ENCODE measurements around the gene SCUBE1. TPM values are rescaled to one million over a fixed set of nuclear protein-coding genes. Genes with fewer than 3 reads are reported as not detected.

SCUBE1 gene
- total RNA-seq, 1 experiment from 2014 or later: not detected

DNA sequence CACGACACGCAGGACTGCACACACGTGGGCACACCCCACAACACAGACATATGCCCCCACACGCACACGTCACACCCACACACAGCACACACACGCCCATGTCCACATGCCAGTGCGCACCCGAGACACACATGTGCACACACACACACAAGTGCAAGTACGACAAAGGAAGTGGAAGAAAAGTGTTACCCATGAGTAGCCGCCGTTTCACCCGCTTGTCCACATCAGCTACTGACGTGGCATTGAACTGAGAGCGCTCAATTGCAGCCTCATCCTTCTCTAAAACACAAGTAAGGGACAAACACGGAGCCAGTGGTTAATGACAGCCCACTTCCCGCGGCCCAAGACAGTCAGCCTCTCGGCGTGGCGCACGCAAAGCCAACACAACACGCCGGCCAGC lies 87.9 kb downstream of the SCUBE1 start:
- H3K4me1 ChIP-seq (ENCODE audit: control insufficient read depth, insufficient read depth, low read length): no peaks in the 10 kb centered on the region
- TF ChIP-seq POLR2AphosphoS5 (IDR thresholded peaks at IDR 0.05; ENCODE audit: low read depth, low read length) (no peak), REST (IDR thresholded peaks at IDR 0.05; ENCODE audit: insufficient read depth in 1 of 2, low read depth in 2 of 2, low read length in 1 of 2) (no peak), SIN3A (IDR thresholded peaks at IDR 0.05; ENCODE audit: borderline replicate concordance, insufficient read depth, low read depth, low read length) (no peak), TCF7L2 (IDR thresholded peaks at IDR 0.05; ENCODE audit: low read depth, low read length) (no peak)
- TF ChIP-seq, protein P1, sequence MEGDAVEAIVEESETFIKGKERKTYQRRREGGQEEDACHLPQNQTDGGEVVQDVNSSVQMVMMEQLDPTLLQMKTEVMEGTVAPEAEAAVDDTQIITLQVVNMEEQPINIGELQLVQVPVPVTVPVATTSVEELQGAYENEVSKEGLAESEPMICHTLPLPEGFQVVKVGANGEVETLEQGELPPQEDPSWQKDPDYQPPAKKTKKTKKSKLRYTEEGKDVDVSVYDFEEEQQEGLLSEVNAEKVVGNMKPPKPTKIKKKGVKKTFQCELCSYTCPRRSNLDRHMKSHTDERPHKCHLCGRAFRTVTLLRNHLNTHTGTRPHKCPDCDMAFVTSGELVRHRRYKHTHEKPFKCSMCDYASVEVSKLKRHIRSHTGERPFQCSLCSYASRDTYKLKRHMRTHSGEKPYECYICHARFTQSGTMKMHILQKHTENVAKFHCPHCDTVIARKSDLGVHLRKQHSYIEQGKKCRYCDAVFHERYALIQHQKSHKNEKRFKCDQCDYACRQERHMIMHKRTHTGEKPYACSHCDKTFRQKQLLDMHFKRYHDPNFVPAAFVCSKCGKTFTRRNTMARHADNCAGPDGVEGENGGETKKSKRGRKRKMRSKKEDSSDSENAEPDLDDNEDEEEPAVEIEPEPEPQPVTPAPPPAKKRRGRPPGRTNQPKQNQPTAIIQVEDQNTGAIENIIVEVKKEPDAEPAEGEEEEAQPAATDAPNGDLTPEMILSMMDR (IDR thresholded peaks at IDR 0.05): no peak
- no peak for ATAC-seq
- CTCF ChIA-PET: interaction anchor here (1.4 kb wide), 1 partner anchor 91 kb away, joined by 4 read pairs; no protein-coding TSS in a partner anchor
- no peaks in the 10 kb centered on the region for H3K27me3 ChIP-seq (ENCODE audit: control insufficient read depth, insufficient read depth, low read length)
- in situ Hi-C loops (cut with HindIII; ENCODE audit: low pct_unique_long_range_greater_than_20kb, low sequenced_read_pairs): no loop called here
- no peaks in the 10 kb centered on the region for H3K36me3 ChIP-seq (ENCODE audit: control insufficient read depth, insufficient read depth, low read length)
- no peak overlapping the region for H3K4me3 ChIP-seq (ENCODE audit: low read depth in 2 of 2, low read length in 2 of 2)
- POLR2A ChIA-PET: no interaction called here
- BruUV-seq (replicated peaks): no TSS peak
- no peak for DNase-seq (ENCODE audit: low read depth, low spot score)
- no peaks in the 10 kb centered on the region for H3K9me3 ChIP-seq (ENCODE audit: control insufficient read depth, insufficient read depth, low read depth, low read length)
- intact Hi-C loops (cut with micrococcal nuclease; ENCODE audit: unreplicated experiment): no loop called here
- H3K27ac ChIP-seq (ENCODE audit: low read length): no peak overlapping the region

DNA sequence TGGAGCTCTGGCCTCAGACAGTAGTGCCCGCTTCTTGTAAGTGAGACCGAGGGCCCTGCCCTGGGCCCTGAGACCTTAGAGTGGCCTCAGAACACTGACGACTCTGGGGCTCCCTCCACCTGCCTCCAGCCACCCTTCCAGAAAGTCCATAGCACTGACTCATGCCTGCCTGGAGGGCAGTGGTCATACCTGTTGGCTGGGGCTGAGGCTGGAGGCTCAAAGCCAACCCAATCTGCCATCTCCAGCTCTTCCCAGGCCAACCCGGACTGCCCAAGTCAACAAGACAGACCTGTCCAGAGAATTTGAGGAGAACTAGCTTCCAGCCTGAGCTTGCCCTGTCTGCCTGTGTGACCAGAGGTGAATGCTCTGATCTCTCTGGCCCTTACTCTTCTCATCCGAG lies 89.3 kb downstream of the SCUBE1 start:
- Histone ChIP-seq H3K4me3 (ENCODE audit: low read depth in 2 of 2, low read length in 2 of 2) (no peak overlapping the region), H3K9me3 (ENCODE audit: control insufficient read depth, insufficient read depth, low read depth, low read length) (no peaks in the 10 kb centered on the region), H3K36me3 (ENCODE audit: control insufficient read depth, insufficient read depth, low read length) (no peaks in the 10 kb centered on the region), H3K27ac (ENCODE audit: low read length) (no peak overlapping the region), H3K4me1 (ENCODE audit: control insufficient read depth, insufficient read depth, low read length) (no peaks in the 10 kb centered on the region), H3K27me3 (ENCODE audit: control insufficient read depth, insufficient read depth, low read length) (no peaks in the 10 kb centered on the region)
- CTCF ChIA-PET: interaction anchor here (1.4 kb wide), 1 partner anchor 93 kb away, joined by 4 read pairs; no protein-coding TSS in a partner anchor
- ATAC-seq: no peak
- no TSS peak for BruUV-seq (replicated peaks)
- no peak for DNase-seq (ENCODE audit: low read depth, low spot score)
- in situ Hi-C loops (cut with HindIII; ENCODE audit: low pct_unique_long_range_greater_than_20kb, low sequenced_read_pairs): no loop called here
- intact Hi-C loops (cut with micrococcal nuclease; ENCODE audit: unreplicated experiment): no loop called here
- POLR2A ChIA-PET: no interaction called here
- no peak for TF ChIP-seq REST (IDR thresholded peaks at IDR 0.05; ENCODE audit: insufficient read depth in 1 of 2, low read depth in 2 of 2, low read length in 1 of 2)
